ENCODE data around the gene FEV.

Gene FEV

DNA sequence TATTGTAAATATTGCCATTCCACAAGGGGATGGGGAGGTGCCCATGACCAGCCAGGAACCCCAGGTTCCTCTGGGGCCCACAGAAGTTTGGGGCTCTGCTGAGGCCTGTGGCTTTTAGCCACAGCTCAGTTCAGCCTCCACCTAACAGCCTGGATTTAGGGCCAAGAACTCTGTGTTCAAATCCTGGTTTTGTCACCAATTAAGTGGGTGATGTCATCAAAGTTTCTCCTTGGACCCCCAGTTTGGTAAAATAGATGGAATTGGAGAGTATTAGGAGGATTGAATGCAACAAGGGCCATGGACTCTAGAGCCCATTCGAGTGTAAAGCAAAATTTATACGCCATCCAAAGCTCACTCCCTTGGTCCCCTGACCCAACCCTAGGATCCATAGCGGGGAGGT is 3.2 kb upstream of the FEV start:
- no peak for TF ChIP-seq Cebpa-rat (IDR thresholded peaks at IDR 0.05)
- peaks cover 9% of the 10 kb centered on the region for H3K4me1 ChIP-seq
- H3K4me3 ChIP-seq: no peak overlapping the region
- H3K9ac ChIP-seq: no peak overlapping the region
- H3K27me3 ChIP-seq: peaks cover 100% of the 10 kb centered on the region
- no peak overlapping the region for H3K4me2 ChIP-seq
- H3K27ac ChIP-seq: no peak overlapping the region
- peaks cover 94% of the 10 kb centered on the region for H4K20me1 ChIP-seq
- no peaks in the 10 kb centered on the region for H3K36me3 ChIP-seq
- H3K9me3 ChIP-seq: no peaks in the 10 kb centered on the region

DNA sequence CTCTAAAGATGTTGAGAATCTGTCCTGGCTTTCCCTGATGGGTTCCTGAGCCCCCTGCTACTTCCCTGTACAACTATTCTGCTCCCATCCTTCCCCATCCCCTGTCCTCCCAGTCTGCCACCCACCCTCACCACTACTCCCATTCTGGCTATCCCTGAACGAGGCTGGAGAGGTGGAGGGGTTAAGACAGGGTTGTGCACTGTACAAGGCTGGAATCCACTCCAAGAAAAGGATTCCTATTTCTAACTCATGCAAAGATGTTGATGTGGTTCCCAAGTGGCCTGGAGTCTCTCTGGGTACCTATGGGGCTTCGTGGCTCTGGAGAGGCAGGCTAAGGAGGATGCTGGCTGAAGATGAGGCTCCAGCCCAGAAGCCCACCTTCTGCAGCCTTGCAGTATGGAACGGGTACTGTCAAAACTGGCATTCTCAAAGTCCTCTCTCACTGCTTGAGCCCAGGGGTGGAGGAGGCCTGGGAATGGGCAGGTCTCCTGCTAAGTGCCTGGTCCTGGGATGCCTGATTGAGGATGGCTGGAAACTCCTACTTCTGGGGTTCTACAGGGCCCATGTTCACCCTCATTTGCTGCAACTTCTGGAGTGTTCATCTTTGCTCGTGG is 1.3 kb upstream of the FEV start:
- H3K9ac ChIP-seq: no peak overlapping the region
- H3K36me3 ChIP-seq: no peaks in the 10 kb centered on the region
- H3K4me2 ChIP-seq: no peak overlapping the region
- H3K9me3 ChIP-seq: peaks cover 9% of the 10 kb centered on the region; the same call in 1 of the 2 replicates
- peaks cover 94% of the 10 kb centered on the region for H4K20me1 ChIP-seq
- H3K27me3 ChIP-seq: peaks cover 100% of the 10 kb centered on the region
- no peak overlapping the region for H3K27ac ChIP-seq
- TF ChIP-seq Cebpa-rat (IDR thresholded peaks at IDR 0.05): no peak
- no peak overlapping the region for H3K4me3 ChIP-seq
- peaks cover 9% of the 10 kb centered on the region for H3K4me1 ChIP-seq

- Histone ChIP-seq H3K27me3 (peaks cover 99% of the 10 kb centered on the region), H4K20me1 (peaks cover 92% of the 10 kb centered on the region), H3K4me1 (peaks cover 9% of the 10 kb centered on the region), H3K36me3 (no peaks in the 10 kb centered on the region), H3K4me2 (peak overlapping the region; percentile 14; the same call in 1 of the 2 replicates), H3K27ac (no peak overlapping the region), H3K9me3 (peaks cover 10% of the 10 kb centered on the region; the same call in 1 of the 2 replicates), H3K4me3 (no peak overlapping the region), H3K9ac (no peak overlapping the region)
- no peak for TF ChIP-seq Cebpa-rat (IDR thresholded peaks at IDR 0.05)
These were observed 524 bp upstream of the FEV start for GRCh38 chr2:218985325-218986091.

DNA sequence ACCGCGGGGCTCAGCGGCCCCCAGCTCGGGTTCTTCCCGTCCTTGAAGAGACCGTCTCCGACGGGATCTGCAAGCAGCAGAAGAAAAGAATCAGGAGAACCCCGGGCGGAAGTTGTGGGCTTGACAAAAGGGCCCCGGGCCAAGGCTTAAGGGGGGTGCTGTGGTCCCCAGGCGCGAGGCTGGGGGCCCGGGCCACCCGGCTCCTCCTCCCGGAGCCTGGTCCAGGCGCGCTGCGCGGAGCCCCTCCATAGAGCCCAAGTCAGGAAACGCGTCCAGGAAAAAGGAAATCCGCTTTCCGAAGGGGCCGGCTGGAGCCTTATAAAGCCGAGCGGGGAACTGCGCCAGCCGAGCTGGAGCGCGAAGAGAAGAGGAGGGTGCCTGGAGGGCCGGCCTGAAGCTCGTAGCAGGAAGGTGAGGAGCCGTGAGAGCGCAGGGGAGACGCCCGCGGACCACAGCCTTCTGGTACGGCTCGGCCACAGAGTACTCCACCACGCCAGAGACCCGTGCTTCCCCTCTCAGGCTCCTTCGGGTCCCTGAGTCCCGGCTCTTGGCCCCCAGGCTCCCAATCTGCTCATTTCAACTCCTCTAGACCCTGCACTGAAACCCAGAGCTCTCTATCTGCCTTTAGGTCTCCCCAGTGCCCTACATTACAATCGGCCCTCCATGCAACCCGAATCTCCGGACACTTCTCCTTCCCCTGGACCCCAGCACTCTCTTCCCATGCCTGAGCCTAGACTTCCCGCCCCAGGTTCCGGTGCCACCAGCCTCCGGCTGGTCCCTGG is 554 bp downstream of the FEV start:
- peak overlapping the region; percentile 65 for H3K4me2 ChIP-seq
- H3K27ac ChIP-seq: no peak overlapping the region
- peaks cover 9% of the 10 kb centered on the region for H3K4me1 ChIP-seq
- no peaks in the 10 kb centered on the region for H3K36me3 ChIP-seq
- no peak overlapping the region for H3K9ac ChIP-seq
- peaks cover 98% of the 10 kb centered on the region for H3K27me3 ChIP-seq
- TF ChIP-seq Cebpa-rat (IDR thresholded peaks at IDR 0.05): no peak
- H3K9me3 ChIP-seq: peaks cover 10% of the 10 kb centered on the region; the same call in 1 of the 2 replicates
- H3K4me3 ChIP-seq: peak overlapping the region; percentile 22; the same call in 1 of the 2 replicates
- H4K20me1 ChIP-seq: peaks cover 82% of the 10 kb centered on the region

DNA sequence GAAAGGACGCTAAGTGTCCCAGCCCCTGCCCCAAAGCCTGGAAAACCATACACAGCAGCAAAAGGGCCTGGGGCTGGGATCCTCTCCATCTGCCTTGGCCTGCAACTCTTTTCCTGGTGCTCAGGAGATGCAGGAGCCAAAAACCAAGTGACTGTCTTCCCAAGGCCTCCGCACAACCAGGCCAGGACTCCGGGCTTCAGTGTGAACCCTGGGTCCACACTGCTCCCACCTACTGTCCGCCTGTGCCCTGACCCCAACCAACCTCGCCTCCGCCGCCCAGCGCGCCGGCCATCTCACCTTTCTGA is 1.1 kb downstream of the FEV start:
- H3K27me3 ChIP-seq: peaks cover 97% of the 10 kb centered on the region
- TF ChIP-seq Cebpa-rat (IDR thresholded peaks at IDR 0.05): no peak
- H3K4me2 ChIP-seq: peak overlapping the region; percentile 65; the same call in 1 of the 2 replicates
- no peak overlapping the region for H3K9ac ChIP-seq
- H3K4me3 ChIP-seq: peak overlapping the region; percentile 22; the same call in 1 of the 2 replicates
- H3K36me3 ChIP-seq: no peaks in the 10 kb centered on the region
- peaks cover 10% of the 10 kb centered on the region; the same call in 1 of the 2 replicates for H3K9me3 ChIP-seq
- H4K20me1 ChIP-seq: peaks cover 76% of the 10 kb centered on the region
- H3K4me1 ChIP-seq: peaks cover 9% of the 10 kb centered on the region
- no peak overlapping the region for H3K27ac ChIP-seq

DNA sequence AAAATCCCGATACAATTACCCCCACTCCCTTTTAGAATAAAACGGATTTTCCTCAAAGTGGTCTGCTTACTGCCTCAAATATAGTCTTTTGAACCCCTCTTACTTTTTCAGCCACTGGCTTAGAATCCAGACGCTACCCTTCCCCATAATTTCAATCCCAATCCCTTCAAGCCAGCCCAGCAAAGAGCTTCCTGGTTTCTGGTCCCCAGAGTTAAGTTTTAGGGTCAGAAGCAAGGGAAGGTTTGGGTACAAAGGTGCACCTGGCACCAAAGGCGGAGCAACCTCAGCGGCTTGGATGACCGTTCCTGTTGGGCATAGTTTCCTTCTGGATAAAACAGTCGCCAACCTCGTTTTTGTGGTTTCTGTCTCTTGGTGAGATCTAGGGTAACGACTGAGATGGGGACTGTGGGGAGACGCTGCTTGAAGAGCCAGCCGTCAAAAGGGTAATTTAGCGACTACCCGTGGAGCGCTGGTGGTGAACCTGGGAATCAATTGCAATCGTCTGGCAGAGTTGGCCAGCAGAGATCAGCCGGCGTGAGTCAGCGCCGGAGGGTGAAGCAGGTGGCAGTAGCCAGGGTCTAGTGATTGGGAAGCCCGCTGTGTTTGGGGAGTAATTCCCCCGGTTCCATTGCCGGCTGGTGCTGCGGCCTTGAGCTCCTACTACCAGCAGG is 1.6 kb downstream of the FEV start:
- Histone ChIP-seq H3K27ac (no peak overlapping the region), H3K4me1 (peaks cover 9% of the 10 kb centered on the region), H3K4me2 (no peak overlapping the region), H4K20me1 (peaks cover 71% of the 10 kb centered on the region), H3K36me3 (no peaks in the 10 kb centered on the region), H3K9me3 (peaks cover 10% of the 10 kb centered on the region; the same call in 1 of the 2 replicates), H3K9ac (no peak overlapping the region), H3K4me3 (no peak overlapping the region), H3K27me3 (peaks cover 97% of the 10 kb centered on the region)
- no peak for TF ChIP-seq Cebpa-rat (IDR thresholded peaks at IDR 0.05)

DNA sequence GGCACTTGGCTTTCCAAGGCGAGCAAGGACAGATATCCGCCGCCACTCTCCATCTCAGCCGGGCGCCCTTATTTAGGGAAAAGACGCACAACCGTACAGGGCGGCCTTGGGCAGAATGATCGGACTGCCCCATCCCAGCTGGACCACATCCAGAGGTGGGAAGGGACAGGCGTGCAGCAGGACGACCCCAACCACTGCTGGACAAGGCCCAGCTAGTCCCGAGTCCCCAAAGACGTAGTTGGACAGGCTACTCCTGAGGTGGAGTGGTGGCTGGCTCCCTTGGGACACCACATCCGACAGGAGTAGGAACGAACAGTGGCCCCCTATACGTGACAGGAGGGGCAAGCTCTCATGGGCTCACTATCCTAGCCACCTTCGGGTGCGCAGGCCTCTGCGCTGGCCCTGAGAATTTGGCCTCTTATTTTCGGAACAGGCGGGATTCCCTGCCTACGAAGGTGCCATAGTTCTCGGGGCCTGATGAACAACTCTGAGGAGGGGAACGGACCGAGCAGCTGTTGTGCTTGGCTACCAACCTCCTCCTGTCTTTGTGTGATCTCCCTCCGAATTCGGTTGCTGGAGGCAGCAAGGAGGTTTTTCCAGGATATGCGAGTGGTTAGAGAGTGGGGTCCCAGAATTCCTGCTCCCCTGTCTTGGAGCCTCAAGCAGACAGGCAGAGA is 2.3 kb downstream of the FEV start:
- TF ChIP-seq Cebpa-rat (IDR thresholded peaks at IDR 0.05): no peak

DNA sequence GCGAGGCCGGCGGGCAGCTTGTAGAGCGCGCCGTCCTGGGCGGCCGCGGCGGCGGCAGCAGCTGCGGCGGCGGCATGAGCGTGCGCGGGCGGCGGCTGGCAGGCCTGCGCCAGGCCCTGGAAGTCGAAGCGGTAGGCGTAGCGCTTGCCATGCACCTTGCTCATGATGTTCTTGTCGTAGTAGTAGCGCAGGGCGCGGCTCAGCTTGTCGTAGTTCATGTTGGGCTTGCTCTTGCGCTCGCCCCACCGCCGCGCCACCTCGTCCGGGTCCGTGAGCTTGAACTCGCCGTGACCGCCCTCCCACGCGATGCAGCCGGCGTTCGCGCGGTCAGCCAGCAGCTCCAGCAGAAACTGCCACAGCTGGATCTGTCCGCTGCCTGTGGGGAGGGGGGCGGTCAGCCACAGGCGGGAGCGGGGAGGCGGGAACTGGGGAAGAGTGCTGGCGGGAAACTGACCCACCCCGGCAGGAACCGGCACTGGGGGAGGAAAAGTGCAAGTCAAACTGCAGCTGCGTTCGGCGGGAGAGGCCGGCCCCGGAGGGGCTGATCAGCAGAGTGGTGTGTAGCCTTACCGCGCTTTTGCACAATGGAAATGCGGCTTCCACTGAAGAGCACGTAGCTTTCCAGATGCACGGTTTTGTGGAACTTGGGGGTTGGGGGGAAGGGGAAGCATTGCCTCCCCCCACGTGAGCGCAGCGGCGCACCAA is 3.0 kb downstream of the FEV start:
- Histone ChIP-seq H3K9me3 (peaks cover 10% of the 10 kb centered on the region; the same call in 1 of the 2 replicates), H3K4me1 (peaks cover 9% of the 10 kb centered on the region), H3K9ac (no peak overlapping the region), H3K36me3 (no peaks in the 10 kb centered on the region), H3K27me3 (peaks cover 88% of the 10 kb centered on the region), H3K4me3 (no peak overlapping the region), H3K4me2 (no peak overlapping the region), H3K27ac (no peak overlapping the region), H4K20me1 (peaks cover 58% of the 10 kb centered on the region)
- no peak for TF ChIP-seq Cebpa-rat (IDR thresholded peaks at IDR 0.05)

More for the DNA sequence above, 2.3 kb downstream of the FEV start:
- Histone ChIP-seq H3K9ac (no peak overlapping the region), H3K27me3 (peaks cover 91% of the 10 kb centered on the region), H3K4me2 (no peak overlapping the region), H3K9me3 (peaks cover 10% of the 10 kb centered on the region; the same call in 1 of the 2 replicates), H4K20me1 (peaks cover 64% of the 10 kb centered on the region), H3K4me1 (peaks cover 9% of the 10 kb centered on the region), H3K36me3 (no peaks in the 10 kb centered on the region), H3K27ac (no peak overlapping the region), H3K4me3 (no peak overlapping the region)

All from BLaER1 (cell line).